ENCODE data around the gene OGFOD2. TPM values are rescaled to one million over a fixed set of nuclear protein-coding genes. Genes with fewer than 3 reads are reported as not detected.

Gene OGFOD2
- total and polyA plus RNA-seq, 2 of the 13 experiments (the other 11 are each of a cell fraction or from before 2014, with no cell fraction given), result 13.2 to 14.6 TPM

DNA sequence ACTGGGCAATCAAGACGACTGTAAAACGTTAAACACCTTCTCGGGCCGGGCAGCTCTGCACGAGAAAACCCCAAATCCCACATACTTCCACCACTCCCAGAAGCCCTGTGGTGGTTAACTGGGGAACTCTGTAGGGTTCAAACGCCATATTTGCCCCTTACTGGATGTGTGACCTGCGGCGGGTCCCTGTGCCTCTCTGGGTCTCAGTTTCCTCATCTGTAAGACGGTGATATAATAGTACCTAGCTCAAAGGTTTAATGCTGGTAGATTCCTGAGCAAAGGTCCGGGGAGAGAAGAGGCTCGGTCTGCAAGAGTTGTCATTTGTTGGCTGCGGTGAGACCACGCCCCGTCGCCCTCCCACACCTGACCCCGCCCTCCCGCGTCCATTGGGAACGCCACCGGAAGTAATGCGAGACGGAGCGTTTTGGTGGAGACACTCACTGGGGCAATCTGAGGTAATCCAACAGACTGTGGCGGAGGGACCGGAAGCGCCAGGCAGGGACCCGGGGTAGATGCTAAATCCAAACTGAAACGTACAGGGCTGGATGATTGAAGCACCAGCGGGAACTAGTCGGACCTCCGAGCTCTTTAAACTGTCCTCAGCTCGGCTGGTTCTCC is 661 bp upstream of the OGFOD2 start (continued):
- TF ChIP-seq, protein P1, sequence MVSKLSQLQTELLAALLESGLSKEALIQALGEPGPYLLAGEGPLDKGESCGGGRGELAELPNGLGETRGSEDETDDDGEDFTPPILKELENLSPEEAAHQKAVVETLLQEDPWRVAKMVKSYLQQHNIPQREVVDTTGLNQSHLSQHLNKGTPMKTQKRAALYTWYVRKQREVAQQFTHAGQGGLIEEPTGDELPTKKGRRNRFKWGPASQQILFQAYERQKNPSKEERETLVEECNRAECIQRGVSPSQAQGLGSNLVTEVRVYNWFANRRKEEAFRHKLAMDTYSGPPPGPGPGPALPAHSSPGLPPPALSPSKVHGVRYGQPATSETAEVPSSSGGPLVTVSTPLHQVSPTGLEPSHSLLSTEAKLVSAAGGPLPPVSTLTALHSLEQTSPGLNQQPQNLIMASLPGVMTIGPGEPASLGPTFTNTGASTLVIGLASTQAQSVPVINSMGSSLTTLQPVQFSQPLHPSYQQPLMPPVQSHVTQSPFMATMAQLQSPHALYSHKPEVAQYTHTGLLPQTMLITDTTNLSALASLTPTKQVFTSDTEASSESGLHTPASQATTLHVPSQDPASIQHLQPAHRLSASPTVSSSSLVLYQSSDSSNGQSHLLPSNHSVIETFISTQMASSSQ (IDR thresholded peaks at IDR 0.05; ENCODE audit: low read depth), result no peak; the same call in 1 of the 2 replicates
- TF ChIP-seq, protein P1 (CRISPR knock-in tag; IDR thresholded peaks at IDR 0.05; ENCODE audit: borderline replicate concordance), result no peak
- TF ChIP-seq ZFY (CRISPR knock-in tag; IDR thresholded peaks at IDR 0.05), result peak; percentile 58
- TF ChIP-seq KDM2A (CRISPR knock-in tag; IDR thresholded peaks at IDR 0.05; ENCODE audit: borderline replicate concordance, low read depth), result peak; percentile 50; the same call in 1 of the 2 replicates
- TF ChIP-seq ZNF790 (CRISPR knock-in tag; IDR thresholded peaks at IDR 0.05; ENCODE audit: borderline replicate concordance), result no peak; the same call in 1 of the 2 replicates
- TF ChIP-seq, protein P2, sequence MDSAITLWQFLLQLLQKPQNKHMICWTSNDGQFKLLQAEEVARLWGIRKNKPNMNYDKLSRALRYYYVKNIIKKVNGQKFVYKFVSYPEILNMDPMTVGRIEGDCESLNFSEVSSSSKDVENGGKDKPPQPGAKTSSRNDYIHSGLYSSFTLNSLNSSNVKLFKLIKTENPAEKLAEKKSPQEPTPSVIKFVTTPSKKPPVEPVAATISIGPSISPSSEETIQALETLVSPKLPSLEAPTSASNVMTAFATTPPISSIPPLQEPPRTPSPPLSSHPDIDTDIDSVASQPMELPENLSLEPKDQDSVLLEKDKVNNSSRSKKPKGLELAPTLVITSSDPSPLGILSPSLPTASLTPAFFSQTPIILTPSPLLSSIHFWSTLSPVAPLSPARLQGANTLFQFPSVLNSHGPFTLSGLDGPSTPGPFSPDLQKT (CRISPR knock-in tag; IDR thresholded peaks at IDR 0.05; ENCODE audit: borderline replicate concordance), result no peak
- no peak for TF ChIP-seq SRSF1 (optimal IDR thresholded peaks at IDR 0.05; ENCODE audit: low read depth, low read length)
- no peak for TF ChIP-seq ELF4 (CRISPR knock-in tag; IDR thresholded peaks at IDR 0.05; ENCODE audit: borderline replicate concordance)
- TF ChIP-seq, protein P3, sequence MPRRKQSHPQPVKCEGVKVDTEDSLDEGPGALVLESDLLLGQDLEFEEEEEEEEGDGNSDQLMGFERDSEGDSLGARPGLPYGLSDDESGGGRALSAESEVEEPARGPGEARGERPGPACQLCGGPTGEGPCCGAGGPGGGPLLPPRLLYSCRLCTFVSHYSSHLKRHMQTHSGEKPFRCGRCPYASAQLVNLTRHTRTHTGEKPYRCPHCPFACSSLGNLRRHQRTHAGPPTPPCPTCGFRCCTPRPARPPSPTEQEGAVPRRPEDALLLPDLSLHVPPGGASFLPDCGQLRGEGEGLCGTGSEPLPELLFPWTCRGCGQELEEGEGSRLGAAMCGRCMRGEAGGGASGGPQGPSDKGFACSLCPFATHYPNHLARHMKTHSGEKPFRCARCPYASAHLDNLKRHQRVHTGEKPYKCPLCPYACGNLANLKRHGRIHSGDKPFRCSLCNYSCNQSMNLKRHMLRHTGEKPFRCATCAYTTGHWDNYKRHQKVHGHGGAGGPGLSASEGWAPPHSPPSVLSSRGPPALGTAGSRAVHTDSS (CRISPR knock-in tag; conservative IDR thresholded peaks at IDR 0.05), result no peak
- no peak for TF ChIP-seq ZNF672 (CRISPR knock-in tag; IDR thresholded peaks at IDR 0.05)
- TF ChIP-seq ZNF557 (CRISPR knock-in tag; IDR thresholded peaks at IDR 0.05), result peak; percentile 72; the same call in 1 of the 2 replicates
- TF ChIP-seq, protein P4, sequence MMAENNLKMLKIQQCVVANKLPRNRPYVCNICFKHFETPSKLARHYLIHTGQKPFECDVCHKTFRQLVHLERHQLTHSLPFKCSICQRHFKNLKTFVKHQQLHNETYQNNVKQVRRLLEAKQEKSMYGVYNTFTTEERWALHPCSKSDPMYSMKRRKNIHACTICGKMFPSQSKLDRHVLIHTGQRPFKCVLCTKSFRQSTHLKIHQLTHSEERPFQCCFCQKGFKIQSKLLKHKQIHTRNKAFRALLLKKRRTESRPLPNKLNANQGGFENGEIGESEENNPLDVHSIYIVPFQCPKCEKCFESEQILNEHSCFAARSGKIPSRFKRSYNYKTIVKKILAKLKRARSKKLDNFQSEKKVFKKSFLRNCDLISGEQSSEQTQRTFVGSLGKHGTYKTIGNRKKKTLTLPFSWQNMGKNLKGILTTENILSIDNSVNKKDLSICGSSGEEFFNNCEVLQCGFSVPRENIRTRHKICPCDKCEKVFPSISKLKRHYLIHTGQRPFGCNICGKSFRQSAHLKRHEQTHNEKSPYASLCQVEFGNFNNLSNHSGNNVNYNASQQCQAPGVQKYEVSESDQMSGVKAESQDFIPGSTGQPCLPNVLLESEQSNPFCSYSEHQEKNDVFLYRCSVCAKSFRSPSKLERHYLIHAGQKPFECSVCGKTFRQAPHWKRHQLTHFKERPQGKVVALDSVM (CRISPR knock-in tag; IDR thresholded peaks at IDR 0.05), result 0 out of 2 replicates have a peak, but pooled peaks have one; percentile 32
- TF ChIP-seq FOSL1 (CRISPR knock-in tag; IDR thresholded peaks at IDR 0.05; ENCODE audit: borderline replicate concordance), result no peak
- TF ChIP-seq IKZF4 (CRISPR knock-in tag; IDR thresholded peaks at IDR 0.05; ENCODE audit: borderline replicate concordance, low read depth, not compliant biosample characterization), result no peak
- TF ChIP-seq, protein P5, sequence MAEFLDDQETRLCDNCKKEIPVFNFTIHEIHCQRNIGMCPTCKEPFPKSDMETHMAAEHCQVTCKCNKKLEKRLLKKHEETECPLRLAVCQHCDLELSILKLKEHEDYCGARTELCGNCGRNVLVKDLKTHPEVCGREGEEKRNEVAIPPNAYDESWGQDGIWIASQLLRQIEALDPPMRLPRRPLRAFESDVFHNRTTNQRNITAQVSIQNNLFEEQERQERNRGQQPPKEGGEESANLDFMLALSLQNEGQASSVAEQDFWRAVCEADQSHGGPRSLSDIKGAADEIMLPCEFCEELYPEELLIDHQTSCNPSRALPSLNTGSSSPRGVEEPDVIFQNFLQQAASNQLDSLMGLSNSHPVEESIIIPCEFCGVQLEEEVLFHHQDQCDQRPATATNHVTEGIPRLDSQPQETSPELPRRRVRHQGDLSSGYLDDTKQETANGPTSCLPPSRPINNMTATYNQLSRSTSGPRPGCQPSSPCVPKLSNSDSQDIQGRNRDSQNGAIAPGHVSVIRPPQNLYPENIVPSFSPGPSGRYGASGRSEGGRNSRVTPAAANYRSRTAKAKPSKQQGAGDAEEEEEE (CRISPR knock-in tag; IDR thresholded peaks at IDR 0.05; ENCODE audit: borderline replicate concordance), result no peak
- TF ChIP-seq ETV5 (CRISPR knock-in tag; IDR thresholded peaks at IDR 0.05; ENCODE audit: borderline replicate concordance), result peak; percentile 60

All from HepG2 (cell line).